Measurements from ENCODE around the gene SPEM3. TPM values are rescaled to one million over a fixed set of nuclear protein-coding genes. Genes with fewer than 3 reads are reported as not detected.

The SPEM3 gene
- total RNA-seq, 2 donors from 2014 or later = not detected

GRCh38 chr17:7464081-7464480, 35.4 kb downstream of the SPEM3 start:
- H3K9me3 ChIP-seq = no peaks in the 10 kb centered on the region
- H3K4me3 ChIP-seq = no peak overlapping the region
- no peak for DNase-seq
- H3K4me1 ChIP-seq = no peaks in the 10 kb centered on the region
- no peaks in the 10 kb centered on the region for H3K36me3 ChIP-seq
- no peak overlapping the region for H3K9ac ChIP-seq (ENCODE audit: low read depth in 2 of 2, low read length in 2 of 2)
- H3K27ac ChIP-seq = no peak overlapping the region
- TF ChIP-seq CTCF (IDR thresholded peaks at IDR 0.05) = no peak
- intact Hi-C loops (cut with DNase I) = no loop called here
- no peaks in the 10 kb centered on the region for H3K27me3 ChIP-seq

- Histone ChIP-seq H3K9ac (ENCODE audit: low read depth in 2 of 2, low read length in 2 of 2) (no peak overlapping the region), H3K27ac (no peak overlapping the region), H3K4me1 (no peaks in the 10 kb centered on the region), H3K36me3 (no peaks in the 10 kb centered on the region), H3K9me3 (no peaks in the 10 kb centered on the region), H3K27me3 (no peaks in the 10 kb centered on the region), H3K4me3 (no peak overlapping the region)
- DNase-seq = no peak
- no peak for TF ChIP-seq CTCF (IDR thresholded peaks at IDR 0.05)
- intact Hi-C loops (cut with DNase I) = no loop called here
Observed at GRCh38 chr17:7465597-7466275, 37.1 kb downstream of the SPEM3 start.

GRCh38 chr17:7466318-7466638, 37.6 kb downstream of the SPEM3 start:
- DNase-seq = no peak
- Histone ChIP-seq H3K9ac (ENCODE audit: low read depth in 2 of 2, low read length in 2 of 2) (no peak overlapping the region), H3K4me1 (no peaks in the 10 kb centered on the region), H3K27ac (no peak overlapping the region), H3K9me3 (no peaks in the 10 kb centered on the region), H3K36me3 (no peaks in the 10 kb centered on the region), H3K27me3 (no peaks in the 10 kb centered on the region), H3K4me3 (no peak overlapping the region)
- TF ChIP-seq CTCF (IDR thresholded peaks at IDR 0.05) = no peak
- intact Hi-C loops (cut with DNase I) = no loop called here

- no peak for TF ChIP-seq CTCF (IDR thresholded peaks at IDR 0.05)
- Histone ChIP-seq H3K4me3 (no peak overlapping the region), H3K4me1 (no peaks in the 10 kb centered on the region), H3K9me3 (no peaks in the 10 kb centered on the region), H3K27me3 (no peaks in the 10 kb centered on the region), H3K9ac (ENCODE audit: low read depth in 2 of 2, low read length in 2 of 2) (no peak overlapping the region), H3K27ac (peak overlapping the region; percentile 27), H3K36me3 (no peaks in the 10 kb centered on the region)
- DNase-seq = peak; percentile 36
- intact Hi-C loops (cut with DNase I) = no loop called here
Observed at GRCh38 chr17:7466639-7467341, 38.1 kb downstream of the SPEM3 start.

- Histone ChIP-seq H3K4me1 (no peaks in the 10 kb centered on the region), H3K27me3 (no peaks in the 10 kb centered on the region), H3K4me3 (no peak overlapping the region), H3K9me3 (no peaks in the 10 kb centered on the region), H3K9ac (ENCODE audit: low read depth in 2 of 2, low read length in 2 of 2) (no peak overlapping the region), H3K27ac (peak overlapping the region; percentile 27), H3K36me3 (no peaks in the 10 kb centered on the region)
- no peak for TF ChIP-seq CTCF (IDR thresholded peaks at IDR 0.05)
- no peak for DNase-seq
- intact Hi-C loops (cut with DNase I) = no loop called here
Observed at GRCh38 chr17:7467498-7467897, 38.8 kb downstream of the SPEM3 start.
